Measurements from ENCODE around the gene PCLAF.
A peak's percentile ranks its signal among the peaks of the same experiment; 100 is the strongest.
"Not testable (repeated sequence)": the region's sequence is repeated elsewhere in the genome, so short reads cannot be mapped to it uniquely, and the experiment has no call there.

PCLAF gene

DNA sequence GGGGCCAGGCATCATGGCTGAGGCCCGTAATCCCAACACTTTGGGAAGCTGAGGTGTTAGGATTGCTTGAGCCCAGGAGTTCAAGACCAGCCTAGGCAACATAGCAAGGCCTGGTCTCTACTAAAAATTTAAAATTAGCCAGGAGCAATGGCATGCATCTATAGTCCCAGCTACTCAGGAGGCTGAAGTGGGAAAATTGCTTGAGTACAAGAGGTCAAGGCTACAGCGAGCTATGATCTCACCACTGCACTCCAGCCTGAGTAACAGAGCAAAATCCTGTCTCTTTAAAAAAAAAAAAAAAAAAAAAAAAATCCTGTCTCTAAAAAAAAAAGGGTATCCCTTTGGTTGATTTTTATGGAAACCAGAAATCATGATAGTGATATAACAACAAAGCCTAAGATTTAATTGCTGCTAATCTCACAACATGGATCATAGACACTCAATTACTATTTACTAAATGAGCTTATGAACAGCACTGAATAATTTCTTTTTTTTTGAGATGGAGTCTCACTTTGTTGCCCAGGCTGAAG, 12.1 kb downstream of the PCLAF start:
- no peak for DNase-seq (ENCODE audit: low read depth, low spot score)

GRCh38 chr15:64361259-64361658, 20.0 kb downstream of the PCLAF start:
- no peak for DNase-seq (ENCODE audit: low read depth, low spot score)

DNA sequence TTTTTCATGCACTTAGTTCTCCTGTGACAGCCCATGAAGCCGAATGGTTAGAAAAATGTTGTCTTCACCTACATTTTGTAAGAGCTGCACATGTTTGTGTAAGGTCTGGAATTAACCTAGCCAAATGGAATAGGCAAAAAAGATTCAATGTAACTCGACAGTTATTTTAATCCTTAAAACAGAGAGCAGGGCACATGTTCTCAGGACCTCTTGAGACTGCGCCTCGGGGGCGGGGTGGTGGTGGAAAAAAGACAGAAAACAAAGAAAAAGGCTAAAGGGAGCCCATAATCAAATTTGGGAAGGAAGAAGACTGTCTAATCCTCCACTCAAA, 24.6 kb downstream of the PCLAF start:
- DNase-seq (ENCODE audit: low read depth, low spot score): no peak

- peak; percentile 95 for DNase-seq (ENCODE audit: low read depth, low spot score)
Measured at GRCh38 chr15:64355944-64356709, 25.1 kb downstream of the PCLAF start, which contains the start of gene CSNK1G1. CSNK1G1 (minus strand) TSS chr15:64356173; CDS start chr15:64300499, 55,674 bp downstream.

DNA sequence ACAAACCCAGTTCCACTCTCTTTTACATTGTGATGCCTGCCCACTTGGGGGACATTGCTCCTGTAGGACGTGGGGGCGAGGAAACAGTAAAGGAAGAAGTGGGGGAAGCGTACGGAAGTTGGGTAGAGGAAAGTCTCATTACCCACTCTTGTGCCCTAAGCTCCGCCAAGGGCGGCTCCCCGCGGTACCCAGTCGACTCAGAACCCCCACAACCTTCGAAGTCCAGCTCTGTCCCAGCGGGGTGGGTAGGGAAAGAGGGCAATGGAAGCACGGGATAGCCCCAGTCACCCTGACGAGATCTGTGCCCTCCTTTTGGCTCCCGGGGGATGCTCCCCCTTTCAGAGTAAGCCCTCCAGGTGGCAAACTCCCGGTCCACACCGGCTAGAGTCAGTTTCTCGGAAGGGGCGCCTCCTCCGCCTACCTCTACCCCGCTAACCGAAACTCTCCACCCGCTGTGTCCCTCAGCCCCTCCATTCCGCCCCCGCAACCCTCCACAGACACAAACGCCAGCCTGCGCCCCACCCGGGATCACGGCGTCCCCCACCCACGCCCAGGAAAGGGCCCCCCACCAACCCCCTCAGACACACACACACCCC, 25.8 kb downstream of the PCLAF start:
- DNase-seq (ENCODE audit: low read depth, low spot score): no peak

DNA sequence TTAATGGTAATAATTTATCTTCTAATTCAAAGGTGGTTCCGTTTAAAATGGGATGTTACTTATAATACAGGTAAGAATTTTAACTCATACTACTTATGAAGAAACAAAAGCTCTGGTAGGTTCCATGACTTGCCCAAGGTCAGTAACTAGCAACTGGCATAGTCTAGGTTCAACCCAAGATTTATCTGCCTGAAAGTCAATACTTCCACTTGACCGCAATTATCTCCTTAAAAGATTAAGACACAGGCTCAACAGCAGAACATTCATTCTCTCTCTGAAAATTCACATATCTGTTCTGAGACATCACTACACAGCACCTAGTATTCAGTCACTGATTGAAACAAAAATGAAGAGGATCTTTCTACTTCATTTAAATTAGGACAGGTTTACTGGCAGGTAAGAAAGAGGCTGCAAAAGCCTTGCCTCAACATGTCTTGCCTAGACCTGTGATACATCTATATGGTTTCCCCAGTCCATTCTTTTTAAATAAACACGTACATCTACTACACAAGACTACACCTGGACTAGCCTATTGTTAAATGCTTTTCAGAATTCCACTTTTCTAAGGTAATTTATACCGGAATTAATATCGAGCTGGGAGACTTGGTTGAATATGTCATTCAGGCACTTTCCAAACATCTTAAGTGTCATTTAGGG, 26.4 kb downstream of the PCLAF start:
- no peak for DNase-seq (ENCODE audit: low read depth, low spot score)

- DNase-seq (ENCODE audit: low read depth, low spot score): no peak
Measured at GRCh38 chr15:64351265-64351664, 30.0 kb downstream of the PCLAF start.

GRCh38 chr15:64349375-64349774, 31.9 kb downstream of the PCLAF start:
- DNase-seq (ENCODE audit: low read depth, low spot score): no peak

- no peak for DNase-seq (ENCODE audit: low read depth, low spot score)
Measured at GRCh38 chr15:64348455-64348854, 32.8 kb downstream of the PCLAF start.

DNA sequence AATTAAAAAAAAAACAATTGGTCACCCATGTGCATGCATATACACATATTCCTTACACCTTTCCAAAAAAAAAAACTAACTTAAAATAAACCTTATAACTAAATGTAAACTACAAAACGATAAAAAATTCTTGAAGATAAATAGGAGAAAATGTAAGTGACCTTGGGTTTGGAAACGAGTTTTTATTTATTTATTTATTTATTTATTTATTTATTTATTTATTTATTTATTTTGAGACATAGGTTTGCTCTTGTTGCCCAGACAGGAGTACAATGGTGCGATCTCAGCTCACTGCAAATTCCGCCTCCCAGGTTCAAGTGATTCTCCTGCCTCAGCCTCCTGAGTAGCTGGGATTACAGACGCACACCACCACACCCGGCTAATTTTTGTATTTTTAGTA, 35.0 kb downstream of the PCLAF start:
- not testable (repeated sequence) for DNase-seq (ENCODE audit: low read depth, low spot score)

DNA sequence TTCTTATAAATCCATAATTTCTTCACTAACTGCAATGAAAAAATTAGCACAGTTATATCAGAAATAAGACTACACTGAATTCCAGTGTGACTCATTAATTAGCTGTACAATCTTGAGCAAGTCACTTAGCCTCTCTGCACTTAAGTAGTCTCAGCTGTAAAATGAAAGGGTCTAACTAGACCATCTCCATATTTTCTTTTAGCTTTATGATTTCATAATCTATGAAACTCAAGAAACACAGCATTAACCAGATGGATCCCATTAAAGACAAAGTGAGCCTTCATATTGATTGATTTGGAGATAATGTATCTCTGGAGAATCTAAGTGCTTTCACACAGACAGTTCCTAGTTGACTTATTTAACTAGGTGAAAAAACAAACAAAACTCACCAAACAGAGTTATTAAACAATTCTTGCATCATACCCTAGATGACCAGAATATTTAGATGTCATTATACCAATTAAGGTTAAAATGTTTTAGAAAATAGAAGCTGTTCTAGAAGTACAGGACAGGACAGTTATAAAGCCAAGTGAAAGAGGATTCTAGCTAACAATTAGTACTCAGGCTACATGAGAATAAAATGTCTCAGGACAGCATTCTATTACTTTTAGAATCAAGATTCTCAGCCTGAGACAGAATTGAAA, 36.5 kb downstream of the PCLAF start:
- DNase-seq (ENCODE audit: low read depth, low spot score): no peak

DNA sequence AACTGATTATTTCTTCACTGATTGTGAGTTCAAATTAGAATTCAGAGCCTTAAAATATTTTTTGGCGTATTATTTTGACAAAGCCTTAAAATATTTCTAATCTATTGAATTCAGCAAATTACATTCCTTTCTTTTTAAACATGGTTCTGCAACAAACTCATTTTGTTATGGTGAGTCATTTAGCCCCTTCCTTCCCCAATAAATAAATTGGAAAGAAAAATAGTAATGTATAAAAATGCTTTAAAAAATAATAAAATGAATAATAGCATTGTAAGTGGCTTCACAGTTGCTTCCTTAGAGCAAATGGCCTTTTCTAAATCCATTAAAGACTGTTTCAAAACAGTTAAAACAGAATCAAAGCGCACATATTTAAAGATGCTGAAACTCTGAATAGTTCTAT, 37.4 kb downstream of the PCLAF start:
- DNase-seq (ENCODE audit: low read depth, low spot score): no peak

DNA sequence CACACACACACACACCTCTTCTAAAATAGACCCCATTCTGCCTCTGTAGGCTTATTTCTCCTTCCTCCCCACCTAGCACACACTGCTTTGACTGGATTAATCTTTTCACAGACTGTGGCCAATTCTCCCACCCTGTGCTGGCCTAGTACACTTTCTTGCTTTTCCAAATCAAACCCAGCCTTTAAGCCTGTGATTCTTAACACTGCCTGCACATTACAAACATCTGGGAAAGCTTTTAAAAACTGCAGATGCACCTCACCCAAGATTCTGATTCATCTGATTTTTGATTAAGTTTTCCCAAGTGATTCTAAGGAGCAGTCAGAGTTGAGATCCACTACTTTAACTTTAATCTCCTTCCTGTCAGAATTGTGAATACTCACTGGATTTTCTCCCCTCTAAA, 38.0 kb downstream of the PCLAF start:
- DNase-seq (ENCODE audit: low read depth, low spot score): no peak

DNA sequence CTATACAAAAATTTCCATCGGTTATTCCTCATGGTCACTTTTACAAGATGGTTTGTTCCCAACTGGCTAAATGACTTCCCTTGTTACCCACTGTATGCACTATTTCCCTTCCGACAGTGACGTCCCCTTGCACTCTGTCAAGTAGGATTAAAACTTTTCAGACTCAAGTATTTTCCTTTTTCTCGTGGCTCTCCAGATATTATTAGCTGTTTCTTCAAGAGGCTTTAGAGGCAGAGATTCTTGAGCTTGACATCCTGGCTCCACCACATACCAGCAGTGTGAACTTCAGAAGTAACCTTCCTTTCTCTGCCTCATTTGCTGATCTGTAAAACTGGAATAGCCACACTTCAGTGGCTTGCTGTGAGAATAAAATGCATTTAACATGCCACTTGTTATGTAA, 39.3 kb downstream of the PCLAF start:
- no peak for DNase-seq (ENCODE audit: low read depth, low spot score)

GRCh38 chr15:64340355-64340754, 40.9 kb downstream of the PCLAF start:
- no peak for DNase-seq (ENCODE audit: low read depth, low spot score)

GRCh38 chr15:64337761-64338160, 43.5 kb downstream of the PCLAF start:
- no peak for DNase-seq (ENCODE audit: low read depth, low spot score)

- no peak for DNase-seq (ENCODE audit: low read depth, low spot score)
Measured at GRCh38 chr15:64333986-64334929, 47.0 kb downstream of the PCLAF start.

DNA sequence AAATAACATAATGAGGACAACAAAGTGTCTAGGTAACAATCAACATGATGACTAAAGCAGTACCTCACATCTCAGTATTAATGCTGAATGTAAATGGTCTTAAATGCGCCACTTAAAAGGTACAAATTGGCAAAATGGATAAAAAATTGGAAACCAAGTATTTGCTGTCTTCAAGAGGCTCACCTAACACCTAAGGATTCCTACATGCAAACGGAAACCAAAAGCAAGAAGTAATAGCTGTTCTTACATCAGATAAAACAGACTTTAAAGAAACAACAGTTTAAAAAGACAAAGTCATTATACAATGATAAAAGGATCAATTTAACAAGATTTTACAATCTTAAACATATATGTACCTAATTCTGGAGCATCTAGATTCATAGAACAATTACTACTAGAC, 47.7 kb downstream of the PCLAF start:
- no peak for DNase-seq (ENCODE audit: low read depth, low spot score)

DNA sequence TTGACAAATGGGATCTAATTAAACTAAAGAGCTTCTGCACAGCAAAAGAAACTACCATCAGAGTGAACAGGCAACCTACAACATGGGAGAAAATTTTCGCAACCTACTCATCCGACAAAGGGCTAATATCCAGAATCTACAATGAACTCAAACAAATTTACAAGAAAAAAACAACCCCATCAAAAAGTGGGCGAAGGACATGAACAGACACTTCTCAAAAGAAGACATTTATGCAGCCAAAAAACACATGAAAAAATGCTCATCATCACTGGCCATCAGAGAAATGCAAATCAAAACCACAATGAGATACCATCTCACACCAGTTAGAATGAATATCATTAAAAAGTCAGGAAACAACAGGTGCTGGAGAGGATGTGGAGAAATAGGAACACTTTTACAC, 49.6 kb downstream of the PCLAF start:
- DNase-seq (ENCODE audit: low read depth, low spot score): not testable (repeated sequence)

DNA sequence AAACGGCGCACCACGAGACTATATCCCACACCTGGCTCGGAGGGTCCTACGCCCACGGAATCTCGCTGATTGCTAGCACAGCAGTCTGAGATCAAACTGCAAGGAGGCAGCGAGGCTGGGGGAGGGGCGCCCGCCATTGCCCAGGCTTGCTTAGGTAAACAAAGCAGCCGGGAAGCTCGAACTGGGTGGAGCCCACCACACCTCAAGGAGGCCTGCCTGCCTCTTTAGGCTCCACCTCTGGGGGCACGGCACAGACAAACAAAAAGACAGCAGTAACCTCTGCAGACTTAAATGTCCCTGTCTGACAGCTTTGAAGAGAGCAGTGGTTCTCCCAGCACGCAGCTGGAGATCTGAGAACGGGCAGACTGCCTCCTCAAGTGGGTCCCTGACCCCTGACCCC, 54.3 kb downstream of the PCLAF start:
- not testable (repeated sequence) for DNase-seq (ENCODE audit: low read depth, low spot score)

- DNase-seq (ENCODE audit: low read depth, low spot score): not testable (repeated sequence)
Measured at GRCh38 chr15:64326458-64326857, 54.8 kb downstream of the PCLAF start.

All from brain pericyte (primary cell).